Suprapubic skin (tissue), 4 donors: ENCODE measurements around the gene RGPD3. TPM values are rescaled to one million over a fixed set of nuclear protein-coding genes. Genes with fewer than 3 reads are reported as not detected.
"Not testable (repeated sequence)": the region's sequence is repeated elsewhere in the genome, so short reads cannot be mapped to it uniquely, and the experiment has no call there.

Experiments used
- DNase-seq, 2 donors: peaks; one replicate each; pipeline ENCODE4 v3.0.0-alpha.2; 2019; ENCODE audit warnings: low spot score in 2 of 2
- H3K27ac ChIP-seq: fragments of 200-600 bp; sonication (generic); one replicate; pipeline ENCODE4 v1.5.1; 2019
- H3K27me3 ChIP-seq: fragments of 200-600 bp; sonication (generic); one replicate; pipeline ENCODE4 v1.5.1; 2019
- H3K36me3 ChIP-seq: fragments of 200-600 bp; sonication (generic); one replicate; pipeline ENCODE4 v1.5.1; 2019
- H3K4me1 ChIP-seq: fragments of 200-600 bp; sonication (generic); one replicate; pipeline ENCODE4 v1.5.1; 2019
- H3K4me3 ChIP-seq: fragments of 200-600 bp; sonication (generic); one replicate; pipeline ENCODE4 v1.5.1; 2019; ENCODE audit warnings: mild to moderate bottlenecking
- H3K9me3 ChIP-seq: fragments of 200-600 bp; sonication (generic); one replicate; pipeline ENCODE4 v1.5.1; 2019
- WGBS: methylation state at CpG from one replicate; pipeline ENCODE4 v1.1.5; 2018; 5-methylcytosine and 5-hydroxymethylcytosine counted together
- total RNA-seq, 4 donors: library from RNA; depleted of rRNA; stranded (reverse); fragments of >200 nt; gene quantifications; one replicate each; pipeline ENCODE4 v1.1.0, GENCODE V29; 2016

RGPD3 gene
- total RNA-seq, 4 donors from 2014 or later = 0.30 to 2.1 (median 0.74) TPM

GRCh38 chr2:106486551-106487385 is 18.6 kb upstream of the RGPD3 start, which contains the start of gene CD8B2:
Gene CD8B2 (plus strand): TSS chr2:106487364. CDS start chr2:106487427, 63 bp downstream.
- H3K36me3 ChIP-seq, H3K9me3 ChIP-seq, DNase-seq, H3K4me1 ChIP-seq, H3K27me3 ChIP-seq, H3K27ac ChIP-seq: not testable (repeated sequence)
- H3K4me3 ChIP-seq = peak within 1 kb of the TSS; percentile 14
- WGBS = 20% methylated on average over 2 of the region's 39 CpGs

- H3K36me3 ChIP-seq, H3K4me3 ChIP-seq, H3K27me3 ChIP-seq, H3K9me3 ChIP-seq, H3K27ac ChIP-seq, DNase-seq, H3K4me1 ChIP-seq: not testable (repeated sequence)
- 67% methylated on average over 1 of the region's 1 CpG for WGBS
These were observed 11.3 kb upstream of the RGPD3 start for GRCh38 chr2:106479563-106479962.

- not testable (repeated sequence) for DNase-seq, H3K36me3 ChIP-seq, H3K9me3 ChIP-seq, H3K27me3 ChIP-seq, H3K4me1 ChIP-seq, H3K4me3 ChIP-seq, H3K27ac ChIP-seq
- WGBS = 81% methylated on average over 4 of the region's 4 CpGs
These were observed 9.4 kb upstream of the RGPD3 start for GRCh38 chr2:106477647-106478046.

- H3K27ac ChIP-seq, DNase-seq, H3K27me3 ChIP-seq, H3K9me3 ChIP-seq, H3K4me3 ChIP-seq, H3K4me1 ChIP-seq, H3K36me3 ChIP-seq: not testable (repeated sequence)
- WGBS = 3% methylated on average over 4 of the region's 4 CpGs
These were observed 2.4 kb upstream of the RGPD3 start for GRCh38 chr2:106470658-106471057.

- 96% methylated on average over 37 of the region's 49 CpGs for WGBS
- H3K27ac ChIP-seq = not testable (repeated sequence)
These were observed 697 bp downstream of the RGPD3 start for GRCh38 chr2:106467516-106467915.

GRCh38 chr2:106461882-106462281 is 6.3 kb downstream of the RGPD3 start:
- not testable (repeated sequence) for H3K36me3 ChIP-seq, H3K4me3 ChIP-seq, H3K9me3 ChIP-seq, H3K4me1 ChIP-seq, DNase-seq, H3K27me3 ChIP-seq, H3K27ac ChIP-seq
- WGBS = 86% methylated on average over 7 of the region's 10 CpGs

More at GRCh38 chr2:106467516-106467915, 697 bp downstream of the RGPD3 start:
- not testable (repeated sequence) for H3K27me3 ChIP-seq, H3K9me3 ChIP-seq, DNase-seq, H3K4me3 ChIP-seq, H3K36me3 ChIP-seq, H3K4me1 ChIP-seq

GRCh38 chr2:106390680-106391079 is 77.5 kb downstream of the RGPD3 start:
- not testable (repeated sequence) for H3K4me1 ChIP-seq, H3K27ac ChIP-seq, H3K27me3 ChIP-seq, H3K4me3 ChIP-seq, H3K9me3 ChIP-seq, H3K36me3 ChIP-seq, DNase-seq
- 71% methylated on average over 5 of the region's 5 CpGs for WGBS

GRCh38 chr2:106388814-106389410 is 79.3 kb downstream of the RGPD3 start:
- H3K27me3 ChIP-seq, DNase-seq, H3K27ac ChIP-seq, H3K4me3 ChIP-seq, H3K36me3 ChIP-seq, H3K4me1 ChIP-seq, H3K9me3 ChIP-seq: not testable (repeated sequence)
- 86% methylated on average over 6 of the region's 7 CpGs for WGBS

GRCh38 chr2:106384548-106384947 is 83.7 kb downstream of the RGPD3 start:
- not testable (repeated sequence) for H3K27me3 ChIP-seq, H3K27ac ChIP-seq, DNase-seq, H3K4me3 ChIP-seq, H3K4me1 ChIP-seq, H3K36me3 ChIP-seq, H3K9me3 ChIP-seq
- WGBS = 85% methylated on average over 8 of the region's 8 CpGs

- H3K27me3 ChIP-seq, H3K27ac ChIP-seq, H3K4me1 ChIP-seq, H3K9me3 ChIP-seq, H3K36me3 ChIP-seq, DNase-seq, H3K4me3 ChIP-seq: not testable (repeated sequence)
- WGBS = 87% methylated on average over 4 of the region's 4 CpGs
These were observed 86.3 kb downstream of the RGPD3 start for GRCh38 chr2:106381867-106382266.

- not testable (repeated sequence) for H3K27ac ChIP-seq, H3K36me3 ChIP-seq, H3K4me3 ChIP-seq, H3K27me3 ChIP-seq, H3K9me3 ChIP-seq, H3K4me1 ChIP-seq, DNase-seq
- 87% methylated on average over 2 of the region's 3 CpGs for WGBS
These were observed 88.6 kb downstream of the RGPD3 start for GRCh38 chr2:106379567-106379966.

GRCh38 chr2:106369182-106369581 is 99.0 kb downstream of the RGPD3 start:
- H3K27ac ChIP-seq, H3K4me1 ChIP-seq, H3K4me3 ChIP-seq, H3K27me3 ChIP-seq, H3K36me3 ChIP-seq, DNase-seq, H3K9me3 ChIP-seq: not testable (repeated sequence)
- 83% methylated on average over 3 of the region's 3 CpGs for WGBS
